GM12874 (cell line): ENCODE data around the gene ART3.

ENCODE experiments used
- CTCF ChIP-seq: IDR thresholded peaks from 2 replicates; pipeline ENCODE4 v1.5.1; 2011; ENCODE audit warnings: low read depth, mild to moderate bottlenecking, control low read depth, low read length, moderate library complexity; ENCODE audit not compliant: insufficient read depth

The ART3 gene

GRCh38 chr4:76084542-76084941, 10.0 kb downstream of the ART3 start:
- no peak for TF ChIP-seq CTCF

- TF ChIP-seq CTCF, result 0 out of 2 replicates have a peak, but pooled peaks have one; percentile 14
These were observed 12.7 kb downstream of the ART3 start for GRCh38 chr4:76087007-76087769.

- TF ChIP-seq CTCF, result no peak
These were observed 14.2 kb downstream of the ART3 start for GRCh38 chr4:76088719-76089118.

- no peak for TF ChIP-seq CTCF
These were observed 15.8 kb downstream of the ART3 start for GRCh38 chr4:76090241-76090691.

GRCh38 chr4:76091052-76091451, 16.5 kb downstream of the ART3 start:
- no peak for TF ChIP-seq CTCF

GRCh38 chr4:76095568-76095967, 21.1 kb downstream of the ART3 start:
- no peak for TF ChIP-seq CTCF

GRCh38 chr4:76096076-76096475, 21.6 kb downstream of the ART3 start:
- no peak for TF ChIP-seq CTCF
